Measurements from ENCODE around the gene COPS6.

COPS6 gene

GRCh38 chr7:100109521-100110163 is 20.9 kb downstream of the COPS6 start:
- no peak overlapping the region for H3K4me3 ChIP-seq (ENCODE audit: low read depth, low read length)
- TF ChIP-seq, protein P1, sequence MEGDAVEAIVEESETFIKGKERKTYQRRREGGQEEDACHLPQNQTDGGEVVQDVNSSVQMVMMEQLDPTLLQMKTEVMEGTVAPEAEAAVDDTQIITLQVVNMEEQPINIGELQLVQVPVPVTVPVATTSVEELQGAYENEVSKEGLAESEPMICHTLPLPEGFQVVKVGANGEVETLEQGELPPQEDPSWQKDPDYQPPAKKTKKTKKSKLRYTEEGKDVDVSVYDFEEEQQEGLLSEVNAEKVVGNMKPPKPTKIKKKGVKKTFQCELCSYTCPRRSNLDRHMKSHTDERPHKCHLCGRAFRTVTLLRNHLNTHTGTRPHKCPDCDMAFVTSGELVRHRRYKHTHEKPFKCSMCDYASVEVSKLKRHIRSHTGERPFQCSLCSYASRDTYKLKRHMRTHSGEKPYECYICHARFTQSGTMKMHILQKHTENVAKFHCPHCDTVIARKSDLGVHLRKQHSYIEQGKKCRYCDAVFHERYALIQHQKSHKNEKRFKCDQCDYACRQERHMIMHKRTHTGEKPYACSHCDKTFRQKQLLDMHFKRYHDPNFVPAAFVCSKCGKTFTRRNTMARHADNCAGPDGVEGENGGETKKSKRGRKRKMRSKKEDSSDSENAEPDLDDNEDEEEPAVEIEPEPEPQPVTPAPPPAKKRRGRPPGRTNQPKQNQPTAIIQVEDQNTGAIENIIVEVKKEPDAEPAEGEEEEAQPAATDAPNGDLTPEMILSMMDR (IDR thresholded peaks at IDR 0.05; ENCODE audit: borderline replicate concordance, insufficient read depth, low read depth, low read length): no peak

DNA sequence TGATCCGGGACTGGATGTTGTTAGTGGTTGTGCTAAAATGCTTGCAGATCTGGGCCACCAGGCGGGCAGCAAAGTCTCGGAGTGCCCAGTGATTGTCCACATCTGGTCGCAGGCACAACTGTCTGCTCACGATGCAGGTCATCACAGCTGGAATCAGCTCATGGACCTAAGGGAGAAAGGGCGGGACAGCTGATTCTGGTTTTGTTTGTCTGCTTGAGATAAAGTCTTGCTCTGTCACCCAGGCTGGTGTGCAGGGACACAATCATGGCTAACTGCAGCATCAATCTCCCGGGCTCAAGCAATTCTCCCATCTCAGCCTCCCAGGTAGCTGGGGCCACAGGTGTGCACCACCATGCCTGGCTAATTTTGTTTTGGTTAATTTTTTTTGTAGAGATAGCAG is 22.4 kb downstream of the COPS6 start:
- TF ChIP-seq, protein P1 (IDR thresholded peaks at IDR 0.05; ENCODE audit: borderline replicate concordance, insufficient read depth, low read depth, low read length): no peak
- H3K4me3 ChIP-seq (ENCODE audit: low read depth, low read length): no peak overlapping the region

DNA sequence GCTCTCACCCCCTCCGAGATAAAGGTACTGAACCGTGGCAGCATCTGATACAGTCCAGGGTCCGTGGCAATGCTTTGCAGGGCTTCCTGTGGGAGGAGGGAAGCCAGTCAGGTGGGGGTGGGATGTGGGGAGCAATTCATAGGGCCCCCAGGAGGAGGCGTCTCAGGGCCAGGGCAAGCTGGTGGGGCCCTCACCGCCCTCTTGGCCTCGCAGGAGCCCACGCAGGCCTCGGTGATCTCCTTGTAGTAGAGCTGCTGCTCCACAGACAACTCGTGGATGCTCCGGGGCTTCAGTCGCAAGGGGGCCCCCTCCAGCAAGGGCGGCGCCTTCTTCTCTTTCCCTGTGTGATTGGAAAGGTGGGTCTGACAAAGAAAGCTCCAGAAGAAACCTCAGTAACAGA is 23.1 kb downstream of the COPS6 start:
- TF ChIP-seq, protein P1 (IDR thresholded peaks at IDR 0.05; ENCODE audit: borderline replicate concordance, insufficient read depth, low read depth, low read length): no peak
- H3K4me3 ChIP-seq (ENCODE audit: low read depth, low read length): no peak overlapping the region

GRCh38 chr7:100115026-100115425 is 26.3 kb downstream of the COPS6 start:
- no peak overlapping the region for H3K4me3 ChIP-seq (ENCODE audit: low read depth, low read length)
- TF ChIP-seq, protein P1 (IDR thresholded peaks at IDR 0.05; ENCODE audit: borderline replicate concordance, insufficient read depth, low read depth, low read length): no peak

DNA sequence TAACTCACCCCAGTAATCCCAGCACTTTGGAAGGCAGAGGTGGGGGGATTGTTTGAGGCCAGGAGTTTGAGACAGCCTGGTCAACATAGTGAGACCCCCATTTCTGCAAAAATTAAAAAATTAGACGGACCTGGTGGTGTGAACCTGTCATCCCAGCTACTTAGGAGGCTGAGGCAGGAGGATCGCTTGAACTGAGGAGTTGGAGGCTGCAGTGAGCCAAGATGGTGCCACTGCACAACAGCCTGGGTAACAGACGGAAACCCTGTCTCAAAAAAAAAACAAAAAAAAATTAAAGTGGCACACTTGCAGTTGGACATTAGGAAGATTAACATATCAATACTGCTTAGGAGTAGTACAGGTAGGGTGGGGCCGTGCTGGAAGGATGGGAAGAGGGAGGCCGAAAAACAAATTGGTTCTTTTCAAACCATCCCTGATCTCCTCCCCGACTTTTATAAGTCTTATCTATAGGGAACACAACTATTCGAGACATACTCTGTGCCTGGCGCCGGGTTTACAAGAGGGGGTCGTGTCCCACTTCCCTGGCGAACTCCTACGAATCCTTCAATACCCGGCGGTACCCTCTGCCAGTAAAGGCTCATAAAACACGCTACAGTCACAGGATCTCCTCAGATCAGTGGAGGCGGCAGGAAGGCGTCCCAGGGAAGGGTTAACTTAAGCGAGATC is 29.8 kb downstream of the COPS6 start:
- TF ChIP-seq, protein P1 (IDR thresholded peaks at IDR 0.05; ENCODE audit: borderline replicate concordance, insufficient read depth, low read depth, low read length): no peak
- H3K4me3 ChIP-seq (ENCODE audit: low read depth, low read length): peak overlapping the region; percentile 67

GRCh38 chr7:100119072-100119969 is 30.6 kb downstream of the COPS6 start, which contains the start of the genes CNPY4 and TAF6:
Gene CNPY4 (plus strand): TSS chr7:100119634. CDS start chr7:100119745, 111 bp downstream.
Gene TAF6 (minus strand): TSS chr7:100119358. CDS start chr7:100114209, 5,149 bp downstream.
- TF ChIP-seq, protein P1 (IDR thresholded peaks at IDR 0.05; ENCODE audit: borderline replicate concordance, insufficient read depth, low read depth, low read length): no peak

More at GRCh38 chr7:100119072-100119969, 30.6 kb downstream of the COPS6 start, which contains the start of the genes CNPY4 and TAF6:
- peak within 1 kb of the TSS; percentile 69 for H3K4me3 ChIP-seq (ENCODE audit: low read depth, low read length)

All from GM12875 (cell line).